ENCODE measurements around the gene TMEM9B. TPM values are rescaled to one million over a fixed set of nuclear protein-coding genes. Genes with fewer than 3 reads are reported as not detected.
"Not testable (repeated sequence)": the region's sequence is repeated elsewhere in the genome, so short reads cannot be mapped to it uniquely, and the experiment has no call there.

TMEM9B gene
- total RNA-seq, 1 donor: 57.8 TPM

DNA sequence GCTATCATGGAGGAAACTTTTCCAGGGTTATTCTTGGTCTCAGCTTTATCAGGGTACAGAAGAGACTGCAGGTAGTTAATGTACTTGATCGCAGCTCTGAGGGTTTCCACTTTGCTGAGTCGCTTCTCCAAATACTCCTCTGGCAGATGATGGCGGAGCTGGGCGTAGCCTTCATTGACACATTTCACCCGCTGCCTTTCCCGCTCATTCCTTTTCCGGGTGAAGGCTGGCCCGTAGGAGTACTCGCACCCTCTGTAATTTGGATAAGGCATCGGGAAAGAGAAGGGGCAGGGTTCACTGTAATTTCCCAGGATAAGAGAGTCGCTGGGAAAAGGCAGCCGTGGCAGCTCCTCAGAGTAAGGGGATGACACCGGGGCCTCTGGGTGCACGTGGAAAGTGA, 26.6 kb downstream of the TMEM9B start:
- TF ChIP-seq, protein P1, sequence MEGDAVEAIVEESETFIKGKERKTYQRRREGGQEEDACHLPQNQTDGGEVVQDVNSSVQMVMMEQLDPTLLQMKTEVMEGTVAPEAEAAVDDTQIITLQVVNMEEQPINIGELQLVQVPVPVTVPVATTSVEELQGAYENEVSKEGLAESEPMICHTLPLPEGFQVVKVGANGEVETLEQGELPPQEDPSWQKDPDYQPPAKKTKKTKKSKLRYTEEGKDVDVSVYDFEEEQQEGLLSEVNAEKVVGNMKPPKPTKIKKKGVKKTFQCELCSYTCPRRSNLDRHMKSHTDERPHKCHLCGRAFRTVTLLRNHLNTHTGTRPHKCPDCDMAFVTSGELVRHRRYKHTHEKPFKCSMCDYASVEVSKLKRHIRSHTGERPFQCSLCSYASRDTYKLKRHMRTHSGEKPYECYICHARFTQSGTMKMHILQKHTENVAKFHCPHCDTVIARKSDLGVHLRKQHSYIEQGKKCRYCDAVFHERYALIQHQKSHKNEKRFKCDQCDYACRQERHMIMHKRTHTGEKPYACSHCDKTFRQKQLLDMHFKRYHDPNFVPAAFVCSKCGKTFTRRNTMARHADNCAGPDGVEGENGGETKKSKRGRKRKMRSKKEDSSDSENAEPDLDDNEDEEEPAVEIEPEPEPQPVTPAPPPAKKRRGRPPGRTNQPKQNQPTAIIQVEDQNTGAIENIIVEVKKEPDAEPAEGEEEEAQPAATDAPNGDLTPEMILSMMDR (IDR thresholded peaks at IDR 0.05; ENCODE audit: insufficient read depth, low read length): no peak
- no peak overlapping the region for H3K4me3 ChIP-seq (ENCODE audit: low read depth, low read length)
- no peak for DNase-seq (ENCODE audit: low read depth)

DNA sequence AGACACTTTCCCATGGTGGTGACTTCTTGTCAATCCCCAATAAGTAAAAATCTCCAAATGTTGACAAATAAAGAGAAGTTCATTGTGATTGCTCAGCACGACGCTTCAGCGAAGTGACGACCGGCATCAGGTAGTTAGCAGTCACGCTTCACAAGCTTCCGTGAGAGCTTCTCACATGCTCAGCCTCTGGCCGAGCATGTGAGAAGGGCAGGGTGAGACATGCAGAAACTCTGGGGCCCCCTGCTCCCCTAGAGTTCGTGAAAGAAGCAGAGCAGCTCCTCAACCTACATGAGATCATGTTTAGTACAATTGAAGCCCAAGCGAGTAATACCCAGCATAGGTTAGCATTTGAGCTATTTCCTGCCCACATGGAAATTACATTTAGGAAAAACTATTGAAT, 27.1 kb downstream of the TMEM9B start:
- TF ChIP-seq, protein P1 (IDR thresholded peaks at IDR 0.05; ENCODE audit: insufficient read depth, low read length): no peak
- no peak for DNase-seq (ENCODE audit: low read depth)
- no peak overlapping the region for H3K4me3 ChIP-seq (ENCODE audit: low read depth, low read length)

DNA sequence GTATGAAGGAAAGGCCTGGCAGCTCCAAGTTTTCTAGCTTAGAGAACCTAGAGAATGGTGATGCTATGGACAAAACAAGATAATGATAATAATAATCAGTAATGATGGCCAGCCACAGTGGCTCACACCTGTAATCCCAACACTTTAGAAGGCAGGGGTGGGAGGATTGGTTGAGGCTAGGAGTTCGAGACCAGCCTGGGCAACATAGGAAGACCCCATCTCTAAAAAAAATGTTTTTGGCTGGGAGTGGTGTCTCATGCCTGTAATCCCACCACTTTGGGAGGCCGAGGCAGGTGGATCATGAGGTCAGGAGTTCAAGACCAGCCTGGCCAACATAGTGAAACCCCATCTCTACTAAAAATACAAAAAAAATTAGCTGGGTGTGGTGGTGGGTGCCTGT, 28.5 kb downstream of the TMEM9B start:
- not testable (repeated sequence) for DNase-seq (ENCODE audit: low read depth); H3K4me3 ChIP-seq (ENCODE audit: low read depth, low read length)

DNA sequence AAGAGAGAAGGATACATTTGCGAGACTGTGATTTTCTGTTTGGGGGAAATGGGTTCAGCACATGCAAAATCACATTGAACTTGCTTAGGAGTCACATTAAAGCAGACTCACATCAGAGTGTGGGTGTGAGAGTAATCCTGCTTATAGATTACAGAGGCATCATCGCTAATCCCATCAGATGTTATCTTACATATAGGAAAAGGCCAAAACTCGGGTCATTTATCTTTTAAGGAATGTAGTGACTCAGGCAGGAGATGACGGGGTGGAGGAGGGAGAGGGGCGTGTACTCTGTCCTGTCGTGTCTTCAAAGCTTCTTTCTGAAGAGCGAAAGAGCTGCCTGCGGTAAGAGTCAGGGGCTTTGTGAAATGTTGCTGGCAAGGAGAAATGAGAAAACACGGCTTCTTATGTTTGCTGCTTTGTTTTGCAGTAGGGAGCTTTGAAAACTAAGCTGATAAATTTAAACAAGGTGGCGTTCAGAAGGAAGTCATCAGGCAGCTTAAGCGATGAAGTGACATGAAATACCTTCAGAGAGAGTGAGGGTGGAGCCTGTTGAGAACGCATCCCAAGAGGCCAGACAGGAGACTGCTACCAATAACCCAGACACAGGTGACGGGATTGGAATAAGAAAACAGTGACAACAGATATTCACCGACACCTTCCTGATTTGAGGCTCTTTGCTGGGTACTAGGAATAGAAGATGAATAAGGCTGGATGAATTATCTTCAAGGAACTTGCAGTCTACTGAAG, 29.3 kb downstream of the TMEM9B start:
- H3K4me3 ChIP-seq (ENCODE audit: low read depth, low read length): no peak overlapping the region
- peak; percentile 86 for DNase-seq (ENCODE audit: low read depth)
- TF ChIP-seq, protein P1 (IDR thresholded peaks at IDR 0.05; ENCODE audit: insufficient read depth, low read length): no peak

DNA sequence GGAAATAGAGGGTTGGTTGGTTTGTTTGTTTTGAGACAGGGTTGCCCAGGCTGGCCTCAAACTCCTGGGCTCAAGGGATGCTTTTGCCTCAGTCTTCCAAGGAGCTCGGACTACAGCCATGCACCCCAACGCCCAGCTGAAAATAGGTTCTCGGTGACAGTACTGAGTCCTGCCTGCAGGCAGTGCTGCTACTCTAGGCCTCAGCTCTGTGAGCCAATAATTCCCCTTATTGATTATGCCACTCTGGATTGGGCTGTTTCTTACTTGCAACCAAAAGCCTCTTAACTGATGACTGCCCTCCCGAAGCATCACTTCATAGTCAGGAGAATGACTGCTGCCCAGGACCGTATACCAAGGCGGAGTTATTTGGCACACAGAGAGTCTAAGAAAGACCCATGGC, 30.3 kb downstream of the TMEM9B start:
- TF ChIP-seq, protein P1 (IDR thresholded peaks at IDR 0.05; ENCODE audit: insufficient read depth, low read length): peak; percentile 16
- no peak overlapping the region for H3K4me3 ChIP-seq (ENCODE audit: low read depth, low read length)
- no peak for DNase-seq (ENCODE audit: low read depth)

DNA sequence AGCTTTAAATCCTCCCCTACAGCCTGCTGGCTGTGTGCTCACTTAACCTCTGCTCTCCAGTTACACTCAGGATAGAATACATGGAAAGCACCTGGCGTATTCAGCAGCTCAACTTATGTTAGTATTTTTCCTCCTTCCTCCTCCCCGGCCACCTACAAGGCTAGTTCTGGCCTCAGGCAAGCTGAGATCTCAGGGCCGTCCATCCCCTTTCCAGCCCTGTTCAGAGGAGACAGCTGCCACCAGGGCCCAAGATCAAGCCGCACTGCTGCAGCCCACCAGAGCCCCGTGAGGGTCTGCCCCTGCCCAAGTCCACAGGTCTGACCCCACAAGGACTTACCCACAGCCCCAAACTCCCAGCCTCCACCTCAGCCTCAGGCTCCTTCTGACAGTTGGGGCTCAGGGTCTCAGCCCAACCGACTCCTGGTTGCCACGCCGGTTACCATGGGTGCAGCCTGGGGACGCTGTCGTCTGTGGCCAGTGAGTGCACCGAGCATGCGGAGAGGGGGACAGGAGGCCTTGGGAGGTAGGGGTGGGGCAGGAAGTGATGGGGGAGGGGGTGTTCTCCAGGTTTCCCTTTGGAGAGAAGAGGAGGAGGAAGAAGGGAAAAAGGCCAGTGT, 31.6 kb downstream of the TMEM9B start, which contains the start of gene C11orf16:
Gene C11orf16, minus strand, starts transcription at position 384 of the 617 bp plus-strand sequence. CDS start 639 bp downstream, outside the sequence.
- TF ChIP-seq, protein P1 (IDR thresholded peaks at IDR 0.05; ENCODE audit: insufficient read depth, low read length): no peak
- DNase-seq (ENCODE audit: low read depth): no peak
- H3K4me3 ChIP-seq (ENCODE audit: low read depth, low read length): no peak within 1 kb of the TSS

DNA sequence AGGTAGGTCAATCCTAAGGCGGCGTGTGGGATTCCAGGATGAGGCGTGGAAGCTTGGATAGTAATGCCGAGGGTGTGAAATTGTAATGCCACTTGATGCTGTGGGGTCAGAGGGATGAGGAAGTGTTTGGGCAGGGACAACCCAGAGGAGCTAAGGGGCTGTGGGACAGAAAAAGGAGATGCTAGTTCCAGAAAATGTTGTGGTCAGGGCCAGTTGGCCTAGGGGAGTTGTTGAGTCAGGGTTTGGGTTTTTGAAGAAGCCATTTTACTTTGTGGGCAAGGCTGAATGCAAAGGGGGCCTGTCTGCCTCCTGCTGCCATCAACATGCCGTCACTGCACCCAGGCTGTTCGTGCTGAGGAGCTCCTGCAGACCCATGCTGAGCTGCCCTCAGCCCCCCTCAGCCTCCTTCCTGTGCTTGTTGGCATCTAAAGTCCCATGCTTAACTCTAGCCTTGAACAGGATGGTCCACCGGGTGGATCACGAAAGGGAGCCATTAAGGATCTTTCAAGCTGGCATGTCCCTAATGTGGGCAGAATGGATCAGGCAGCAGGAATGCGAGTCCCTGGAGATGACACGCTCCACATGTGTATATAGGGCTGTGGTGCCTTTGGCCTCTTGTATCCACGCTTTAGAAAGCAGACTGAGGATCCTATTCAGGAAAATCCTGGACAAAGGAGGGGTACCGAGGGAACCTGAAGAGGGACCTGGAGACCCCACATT, 33.6 kb downstream of the TMEM9B start:
- DNase-seq (ENCODE audit: low read depth): no peak
- TF ChIP-seq, protein P1 (IDR thresholded peaks at IDR 0.05; ENCODE audit: insufficient read depth, low read length): no peak

More for the DNA sequence above, 33.6 kb downstream of the TMEM9B start:
- H3K4me3 ChIP-seq (ENCODE audit: low read depth, low read length): no peak overlapping the region

Measured in fibroblast of the aortic adventitia (primary cell).